ENCODE data around the gene EPN2.

Gene EPN2

GRCh38 chr17:19306160-19307111 is 69.3 kb downstream of the EPN2 start:
- FAIRE-seq = peak; percentile 99

GRCh38 chr17:19307521-19307920 is 70.4 kb downstream of the EPN2 start:
- FAIRE-seq = no peak
- no peak for DNase-seq (ENCODE audit: insufficient read length, low spot score)

More at GRCh38 chr17:19306160-19307111, 69.3 kb downstream of the EPN2 start:
- peak; percentile 62 for DNase-seq (ENCODE audit: insufficient read length, low spot score)

GRCh38 chr17:19308398-19308797 is 71.2 kb downstream of the EPN2 start:
- FAIRE-seq = no peak

GRCh38 chr17:19309701-19310100 is 72.5 kb downstream of the EPN2 start:
- DNase-seq (ENCODE audit: insufficient read length, low spot score) = no peak
- FAIRE-seq = no peak

More at GRCh38 chr17:19308398-19308797, 71.2 kb downstream of the EPN2 start:
- DNase-seq (ENCODE audit: insufficient read length, low spot score) = no peak

- FAIRE-seq (no peak), DNase-seq (ENCODE audit: insufficient read length, low spot score) (no peak)
Observed at GRCh38 chr17:19310151-19310550, 73.0 kb downstream of the EPN2 start.

GRCh38 chr17:19311016-19311415 is 73.8 kb downstream of the EPN2 start:
- no peak for FAIRE-seq
- DNase-seq (ENCODE audit: insufficient read length, low spot score) = no peak

- FAIRE-seq = no peak
- no peak for DNase-seq (ENCODE audit: insufficient read length, low spot score)
Observed at GRCh38 chr17:19311421-19312215, 74.5 kb downstream of the EPN2 start.

- DNase-seq (ENCODE audit: insufficient read length, low spot score) (no peak), FAIRE-seq (no peak)
Observed at GRCh38 chr17:19312406-19312805, 75.2 kb downstream of the EPN2 start.

- FAIRE-seq (no peak), DNase-seq (ENCODE audit: insufficient read length, low spot score) (no peak)
Observed at GRCh38 chr17:19313066-19313745, 76.0 kb downstream of the EPN2 start.

- no peak for DNase-seq (ENCODE audit: insufficient read length, low spot score)
- no peak for FAIRE-seq
Observed at GRCh38 chr17:19313746-19314651, 76.8 kb downstream of the EPN2 start.

GRCh38 chr17:19315104-19315503 is 77.9 kb downstream of the EPN2 start:
- DNase-seq (ENCODE audit: insufficient read length, low spot score) (no peak), FAIRE-seq (no peak)

GRCh38 chr17:19316761-19317358 is 79.7 kb downstream of the EPN2 start:
- DNase-seq (ENCODE audit: insufficient read length, low spot score) = no peak
- no peak for FAIRE-seq

GRCh38 chr17:19317359-19318095 is 80.4 kb downstream of the EPN2 start:
- peak; percentile 28 for FAIRE-seq
- no peak for DNase-seq (ENCODE audit: insufficient read length, low spot score)

- DNase-seq (ENCODE audit: insufficient read length, low spot score) (no peak), FAIRE-seq (no peak)
Observed at GRCh38 chr17:19318611-19319010, 81.4 kb downstream of the EPN2 start.

GRCh38 chr17:19319771-19320505 is 82.8 kb downstream of the EPN2 start:
- DNase-seq (ENCODE audit: insufficient read length, low spot score) (no peak), FAIRE-seq (no peak)

- no peak for DNase-seq (ENCODE audit: insufficient read length, low spot score)
- no peak for FAIRE-seq
Observed at GRCh38 chr17:19320876-19321275, 83.7 kb downstream of the EPN2 start.

GRCh38 chr17:19321481-19322128 is 84.4 kb downstream of the EPN2 start:
- DNase-seq (ENCODE audit: insufficient read length, low spot score) (no peak), FAIRE-seq (no peak)

- FAIRE-seq (no peak), DNase-seq (ENCODE audit: insufficient read length, low spot score) (no peak)
Observed at GRCh38 chr17:19322129-19322505, 85.0 kb downstream of the EPN2 start.

Measured in GM19239 (cell line).